HG02973 (cell line): Measurements from ENCODE around the gene MT1F.
"Not testable (repeated sequence)": the region's sequence is repeated elsewhere in the genome, so short reads cannot be mapped to it uniquely, and the experiment has no call there.

Experiments
- ATAC-seq: cut with Tn5 transposase; IDR thresholded peaks from one replicate; pipeline ENCODE4 v1.9.1; 2021; ENCODE audit warnings: moderate library complexity; ENCODE audit not compliant: unreplicated experiment

Gene MT1F

DNA sequence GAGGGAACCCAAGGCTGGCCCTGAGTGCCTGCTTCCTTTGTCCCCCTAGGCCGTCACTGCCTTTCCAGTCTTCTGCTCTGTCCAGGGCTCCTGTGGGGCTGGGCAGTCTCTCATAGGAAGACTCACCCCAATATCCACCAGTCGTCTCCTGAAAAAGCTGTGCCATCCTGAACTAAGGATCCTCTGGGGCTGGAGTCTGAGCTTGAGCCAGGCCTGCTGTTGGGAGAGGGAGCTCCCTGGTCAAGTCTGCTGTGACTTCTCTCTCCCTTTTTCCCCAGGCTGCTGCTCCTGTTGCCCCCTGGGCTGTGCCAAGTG, 12.8 kb downstream of the MT1F start:
- ATAC-seq, result no peak

GRCh38 chr16:56671691-56672090, 13.9 kb downstream of the MT1F start:
- ATAC-seq, result not testable (repeated sequence)

DNA sequence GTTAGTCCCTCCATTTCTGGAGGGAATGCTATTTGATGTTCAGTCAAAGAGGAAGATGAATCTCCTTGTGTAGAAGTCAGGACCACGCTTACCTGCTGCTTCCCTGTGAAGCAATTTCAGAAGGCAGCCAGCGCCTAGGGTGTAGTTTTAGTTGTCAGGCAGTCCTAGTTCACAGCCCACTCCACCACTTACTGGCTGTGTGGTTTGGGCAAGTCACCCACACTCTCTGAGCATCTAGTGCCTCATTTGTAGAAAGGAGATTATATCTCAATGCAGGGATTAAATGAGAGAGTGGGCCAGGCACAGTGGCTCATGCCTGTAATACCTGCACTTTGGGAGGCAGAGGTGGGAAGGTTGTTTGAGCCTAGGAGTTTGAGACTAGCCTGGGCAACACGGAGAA, 14.4 kb downstream of the MT1F start:
- ATAC-seq, result not testable (repeated sequence)

DNA sequence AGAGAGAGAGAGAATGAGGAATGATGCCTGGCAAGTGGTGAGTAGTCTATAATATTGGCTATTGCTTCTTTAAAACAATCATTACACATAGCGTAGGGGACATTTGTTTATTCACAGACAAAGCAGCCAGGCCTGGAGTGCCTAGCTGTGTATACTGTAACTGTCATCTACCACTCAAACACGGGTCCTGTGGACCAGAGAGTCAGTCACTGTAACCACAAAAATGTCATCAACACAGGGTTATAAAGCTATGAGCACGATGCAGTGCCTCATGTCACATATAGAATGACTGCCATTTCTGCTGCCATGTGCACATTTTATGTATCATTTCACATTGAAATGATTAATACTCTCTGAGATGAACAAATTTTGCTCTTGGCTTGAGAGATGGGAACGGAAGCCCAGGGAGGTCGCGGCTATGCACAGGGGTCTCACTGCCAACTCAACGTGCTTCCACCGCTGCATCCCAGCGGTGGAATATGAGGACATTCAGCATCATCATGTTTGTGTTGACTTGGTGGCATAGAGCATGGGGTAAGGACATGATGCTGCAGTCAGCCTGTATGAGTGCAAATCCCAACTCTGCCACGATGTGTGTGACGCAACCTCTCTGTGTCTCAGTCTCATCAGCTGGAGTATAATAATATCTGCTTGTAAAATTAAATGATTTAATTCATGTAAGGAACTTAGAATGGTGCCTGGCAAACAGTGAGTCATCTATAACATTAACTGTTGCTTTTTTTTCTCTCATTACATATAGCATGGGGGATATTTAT, 15.2 kb downstream of the MT1F start:
- ATAC-seq, result no peak

- no peak for ATAC-seq
Observed at GRCh38 chr16:56673921-56674320, 16.2 kb downstream of the MT1F start.

GRCh38 chr16:56674570-56674969, 16.8 kb downstream of the MT1F start:
- ATAC-seq, result not testable (repeated sequence)

DNA sequence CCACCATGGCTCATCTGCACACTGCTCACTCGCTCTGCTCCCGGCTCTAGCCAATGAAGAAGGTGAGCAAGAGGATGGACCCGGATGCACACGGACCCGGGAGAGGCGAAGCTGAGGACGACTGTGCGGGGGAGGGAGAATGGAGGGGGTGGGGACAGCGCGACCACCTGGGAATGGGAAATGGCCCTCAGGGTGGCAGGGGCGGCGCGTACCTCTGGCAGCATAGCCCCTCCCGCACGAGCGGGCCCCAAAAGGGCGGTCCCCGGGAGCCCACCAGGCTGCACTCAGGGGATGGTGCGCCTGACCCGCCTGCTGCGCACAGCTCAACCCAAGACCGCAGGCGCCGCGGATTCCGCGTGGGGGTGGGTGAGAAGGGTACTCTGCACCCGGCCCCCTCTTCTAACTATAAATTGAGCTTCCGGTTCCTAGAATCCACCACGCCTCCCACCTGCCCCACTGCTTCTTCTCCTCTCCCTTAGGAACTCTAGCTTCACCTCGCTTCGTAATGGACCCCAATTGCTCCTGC, 18.0 kb downstream of the MT1F start:
- ATAC-seq, result no peak

DNA sequence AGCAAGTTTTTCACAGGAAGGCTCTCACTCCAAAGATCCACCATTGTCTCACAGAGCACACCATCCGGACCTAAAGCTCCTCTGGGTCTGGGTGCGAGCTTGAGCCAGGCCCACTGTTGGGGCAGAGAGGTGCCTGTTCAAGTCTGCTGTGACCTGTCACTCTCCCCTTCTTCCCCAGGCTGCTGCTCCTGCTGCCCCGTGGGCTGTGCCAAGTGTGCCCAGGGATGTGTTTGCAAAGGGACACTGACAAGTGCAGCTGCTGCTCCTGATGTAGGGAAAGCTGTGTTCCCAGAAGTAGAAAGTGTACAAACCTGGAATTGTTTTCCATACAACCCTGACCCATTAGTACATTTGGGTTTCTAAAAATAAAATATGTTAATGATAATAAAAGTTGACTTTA, 19.7 kb downstream of the MT1F start:
- no peak for ATAC-seq

GRCh38 chr16:56679078-56679730, 21.4 kb downstream of the MT1F start:
- no peak for ATAC-seq

- ATAC-seq, result no peak
Observed at GRCh38 chr16:56679818-56680217, 22.1 kb downstream of the MT1F start.

DNA sequence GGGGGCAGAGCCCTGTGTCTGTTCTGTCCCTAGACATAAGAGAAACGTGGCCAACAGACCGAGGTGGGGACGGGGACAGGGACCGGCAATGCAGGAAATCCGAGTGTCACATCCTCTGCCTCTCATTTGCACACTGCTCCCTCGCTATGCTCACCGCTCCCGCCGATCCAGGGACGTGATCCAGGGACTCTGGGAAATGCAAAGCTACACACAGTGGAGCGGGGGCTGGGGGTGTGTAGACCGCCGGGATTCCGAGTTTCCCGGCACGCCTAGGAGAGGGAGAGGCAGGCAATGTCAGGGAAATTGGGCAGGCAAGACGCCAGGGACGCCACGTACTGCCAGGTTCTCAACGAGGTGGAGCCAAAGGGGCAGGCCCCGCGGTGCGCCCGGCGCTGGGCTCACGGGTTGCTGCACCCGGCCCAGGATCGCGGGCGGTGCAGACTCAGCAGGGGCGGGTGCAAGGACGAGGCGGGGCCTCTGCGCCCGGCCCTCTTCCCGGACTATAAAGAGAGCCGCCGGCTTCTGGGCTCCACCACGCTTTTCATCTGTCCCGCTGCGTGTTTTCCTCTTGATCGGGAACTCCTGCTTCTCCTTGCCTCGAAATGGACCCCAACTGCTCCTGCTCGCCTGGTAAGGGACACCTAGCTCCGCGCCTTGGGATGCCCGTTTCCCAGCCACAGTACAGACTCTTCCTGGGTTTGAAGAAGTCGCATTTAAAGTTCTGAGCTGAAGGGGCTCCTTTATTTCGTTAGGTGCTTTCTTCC, 24.4 kb downstream of the MT1F start, which contains the start of gene MT1X:
Gene MT1X, plus strand, starts transcription at position 532 of the 764 bp plus-strand sequence. Its CDS starts 71 bp downstream, at position 603.
- peak; percentile 96 for ATAC-seq

DNA sequence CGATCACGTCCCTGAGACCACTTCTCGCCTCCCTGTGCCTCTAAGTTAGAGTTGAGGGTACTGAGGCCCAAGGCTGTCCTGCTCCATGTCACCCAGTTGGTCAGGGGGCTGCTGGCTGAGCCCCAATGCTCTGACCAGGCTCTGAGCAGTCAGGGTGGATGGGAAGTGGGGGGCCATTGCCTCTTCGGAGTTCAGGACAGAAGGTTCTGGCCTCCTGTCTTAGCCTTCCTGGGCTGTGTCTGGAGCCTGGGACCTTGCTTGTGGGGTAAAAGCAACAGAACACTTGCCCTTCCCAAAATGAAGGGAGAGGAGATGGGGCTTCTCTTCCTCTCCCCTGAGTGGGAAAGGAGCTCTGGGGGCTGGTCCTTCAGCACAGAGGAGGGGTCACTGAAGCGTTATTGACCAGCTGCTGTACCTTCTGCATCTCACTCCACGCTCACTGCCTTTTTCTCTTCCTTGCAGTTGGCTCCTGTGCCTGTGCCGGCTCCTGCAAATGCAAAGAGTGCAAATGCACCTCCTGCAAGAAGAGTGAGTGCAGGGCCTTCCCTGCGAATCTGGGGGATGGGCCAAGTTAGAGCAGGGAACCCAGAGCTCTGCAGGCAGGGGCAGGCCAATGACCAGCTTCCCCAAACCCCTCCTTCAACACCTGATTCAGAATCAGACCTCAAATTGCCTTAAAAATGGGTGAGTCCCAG, 25.1 kb downstream of the MT1F start:
- no peak for ATAC-seq

GRCh38 chr16:56683424-56684172, 25.8 kb downstream of the MT1F start:
- no peak for ATAC-seq

DNA sequence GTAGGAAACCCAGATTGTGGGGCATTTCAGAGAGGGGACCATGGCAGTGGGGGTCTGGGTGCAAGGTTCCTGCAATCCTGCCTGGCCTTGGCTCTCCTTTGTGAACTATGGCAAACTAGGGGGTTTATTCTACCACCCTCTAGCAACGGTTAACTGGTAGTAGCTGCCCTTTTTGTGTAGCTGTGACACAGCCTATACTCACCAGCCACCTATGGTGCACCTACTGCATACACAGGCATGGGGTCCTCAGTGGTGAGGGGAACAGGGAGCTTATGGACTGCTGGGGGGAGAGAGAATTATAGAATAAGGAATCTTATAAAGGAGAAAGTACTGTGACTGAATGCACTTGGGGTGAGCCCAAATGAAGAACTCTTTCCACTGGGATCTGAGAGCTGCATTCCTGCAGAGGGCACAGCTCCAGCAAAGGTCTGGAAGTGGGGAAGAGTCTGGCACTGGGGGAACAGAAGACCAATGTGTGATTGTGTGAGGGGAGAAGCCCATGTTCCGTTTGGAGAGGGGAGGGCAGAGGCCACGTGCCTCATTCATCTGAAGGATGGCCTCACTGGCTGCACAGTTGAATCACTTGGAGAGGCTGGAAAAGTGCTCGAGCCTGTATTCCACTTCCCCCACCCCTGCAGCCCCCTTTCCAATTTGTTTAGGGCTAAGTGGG, 26.6 kb downstream of the MT1F start:
- ATAC-seq, result no peak

GRCh38 chr16:56684926-56685590, 27.3 kb downstream of the MT1F start:
- ATAC-seq, result no peak

DNA sequence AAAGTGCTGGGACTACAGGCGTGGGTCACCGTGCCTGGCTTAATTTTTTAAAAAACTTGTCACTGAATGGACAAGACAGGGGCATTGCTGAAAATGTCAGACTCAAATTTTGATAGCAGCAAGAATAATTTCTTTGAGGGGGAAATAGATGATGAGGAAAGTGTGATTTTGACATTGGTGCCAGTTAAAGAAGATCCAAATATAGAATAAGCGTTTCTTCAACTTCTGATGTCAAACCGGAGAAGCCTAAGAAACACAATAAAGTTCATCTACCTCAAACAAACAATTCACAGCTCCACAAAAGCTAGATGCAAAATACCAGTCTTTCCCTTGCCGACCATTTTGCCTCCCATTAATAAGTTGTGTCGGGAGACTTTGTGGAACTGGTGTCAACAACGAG, 29.0 kb downstream of the MT1F start:
- ATAC-seq, result no peak

- ATAC-seq, result no peak
Observed at GRCh38 chr16:56688762-56689161, 31.0 kb downstream of the MT1F start.

DNA sequence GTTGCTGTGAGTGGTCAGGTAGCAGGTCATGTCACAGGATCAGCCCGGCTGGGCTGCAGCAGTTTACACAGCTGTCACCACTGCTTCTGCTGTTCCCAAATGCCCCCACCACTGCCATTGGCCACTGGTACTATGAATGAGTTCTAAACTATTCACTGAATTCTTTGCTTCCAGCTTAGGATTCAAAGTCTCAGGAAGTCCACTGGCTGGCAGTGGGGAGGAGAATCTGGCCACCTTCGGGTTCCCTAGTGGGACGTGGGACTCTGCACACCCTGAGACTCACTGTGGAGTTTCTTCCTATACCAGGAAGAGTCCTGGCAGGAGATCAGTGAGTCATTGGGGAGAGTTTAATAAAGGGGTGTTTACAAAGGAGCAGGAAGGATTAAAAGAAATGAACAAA, 31.4 kb downstream of the MT1F start:
- ATAC-seq, result no peak

DNA sequence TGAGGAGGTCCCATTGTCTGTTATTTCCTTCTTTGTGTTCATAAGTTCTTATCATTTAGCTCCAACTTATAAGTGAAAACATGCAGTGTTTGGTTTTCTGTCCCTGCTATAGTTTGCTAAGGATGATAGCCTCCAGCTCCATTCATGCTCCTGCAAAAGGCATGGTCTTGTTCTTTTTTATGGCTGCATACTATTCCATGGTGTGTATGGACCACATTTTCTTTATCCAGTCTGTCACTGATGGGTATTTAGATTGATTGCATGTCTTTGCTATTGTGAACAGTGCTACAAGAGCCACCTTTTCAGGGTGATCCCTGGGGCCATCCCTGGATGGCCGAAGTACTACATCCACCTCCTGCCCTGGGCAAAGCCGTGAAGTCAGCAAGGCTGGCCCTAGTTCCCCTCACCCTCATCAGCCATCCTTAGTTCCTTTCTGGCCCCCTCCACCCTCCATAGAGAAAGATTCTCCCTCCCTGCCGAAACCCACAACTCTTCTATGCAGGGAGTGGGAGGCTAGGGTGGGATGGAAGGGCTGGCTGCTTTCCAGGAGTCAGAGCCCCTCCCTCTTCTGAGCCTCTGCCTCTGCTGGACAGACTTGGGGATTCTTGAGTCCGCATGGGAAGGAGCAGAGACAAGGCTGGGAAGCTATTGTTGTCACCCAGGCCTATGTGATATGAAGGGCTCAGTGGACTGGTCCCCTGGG, 32.8 kb downstream of the MT1F start:
- ATAC-seq, result no peak
